Endothelial cell of umbilical vein (primary cell): ENCODE data around the gene HDAC4. TPM values are rescaled to one million over a fixed set of nuclear protein-coding genes. Genes with fewer than 3 reads are reported as not detected.

ENCODE experiments used
- BruUV-seq: library from RNA; stranded (reverse); fragments of 400-500 nt; replicated peaks from 2 replicates; lab custom pipeline; 2021; lab: Mats Ljungman, UMichigan
- CTCF ChIA-PET: fragments of 300-600, 350-600 bp; sonication (Branson Sonifier 250); formaldehyde crosslinking; loops from one replicate; lab custom pipeline; 2021; ENCODE audit warnings: antibody characterized with exemption, inconsistent platforms; lab: Charles Lee
- POLR2A ChIA-PET: fragments of 300-600, 350-600 bp; sonication (Branson Sonifier 250); formaldehyde crosslinking; loops from one replicate; lab custom pipeline; 2021; ENCODE audit warnings: antibody characterized with exemption, inconsistent platforms; lab: Charles Lee
- DNase-seq: peaks from one replicate; pipeline ENCODE4 v3.0.0-alpha.2; 2011; ENCODE audit warnings: low read depth, low spot score
- FAIRE-seq: peaks from 2 replicates; lab custom pipeline; 2011; peaks lifted over from hg19 to GRCh38; lab: Jason Lieb, UNC
- H2AFZ ChIP-seq: 2 replicates; pipeline ENCODE4 v1.6.0; 2012; ENCODE audit warnings: low read depth, low read length, control low read depth, inconsistent platforms
- H3K27ac ChIP-seq: 2 replicates; pipeline ENCODE4 v1.5.1; 2011; ENCODE audit warnings: low read depth, mild to moderate bottlenecking, control low read depth, low read length, moderate library complexity; ENCODE audit not compliant: insufficient read depth
- H3K27me3 ChIP-seq, 2 experiments: 2 replicates each; pipeline versions ENCODE4 v1.6.0 to v1.6.1; 2011; ENCODE audit warnings: low read length in 2 of 2, mixed read lengths in 1 of 2; ENCODE audit not compliant: control insufficient read depth in 2 of 2, insufficient read depth in 2 of 2
- H3K36me3 ChIP-seq, 2 experiments: 2 replicates in 1 of 2; 3 replicates in 1 of 2; pipeline ENCODE4 v1.5.1; 2011; ENCODE audit warnings: low read length in 2 of 2, mild to moderate bottlenecking in 1 of 2, moderate library complexity in 1 of 2; ENCODE audit not compliant: control insufficient read depth in 2 of 2, insufficient read depth in 2 of 2; ENCODE audit errors: extremely low read depth in 1 of 2
- H3K4me1 ChIP-seq: 3 replicates; pipeline ENCODE4 v1.5.1; 2011; ENCODE audit warnings: mild to moderate bottlenecking, low read length; ENCODE audit not compliant: control insufficient read depth, insufficient read depth; ENCODE audit errors: extremely low read depth
- H3K4me2 ChIP-seq: 2 replicates; pipeline ENCODE4 v1.6.1; 2011; ENCODE audit warnings: low read length, control low read depth, mixed read lengths; ENCODE audit not compliant: insufficient read depth
- H3K4me3 ChIP-seq, 3 experiments: fragments of 200-600 bp in 1 of 3; sonication (generic), shearing (Covaris generic) in 1 of 3; replicated peaks in 1 of 3; 2 replicates each; pipeline ENCODE4 v1.5.1; 2011 to 2016; ENCODE audit warnings: control low read depth in 3 of 3, low read length in 3 of 3, mild to moderate bottlenecking in 2 of 3, inconsistent platforms in 1 of 3, low read depth in 1 of 3, moderate library complexity in 1 of 3; ENCODE audit not compliant: insufficient read depth in 1 of 3
- H3K79me2 ChIP-seq: 2 replicates; pipeline ENCODE4 v1.6.0; 2012; ENCODE audit warnings: low read length, inconsistent platforms; ENCODE audit not compliant: control insufficient read depth, insufficient read depth
- H3K9ac ChIP-seq: replicated peaks from 2 replicates; pipeline ENCODE3; 2011; ENCODE audit warnings: low read length, control low read depth; ENCODE audit not compliant: insufficient read depth; ENCODE audit errors: extremely low read depth
- H3K9me1 ChIP-seq: replicated peaks from 3 replicates; pipeline ENCODE4 v1.6.0; 2011; ENCODE audit warnings: mild to moderate bottlenecking, low read length; ENCODE audit not compliant: control insufficient read depth, insufficient read depth; ENCODE audit errors: extremely low read depth
- H3K9me3 ChIP-seq: replicated peaks from 2 replicates; pipeline ENCODE4 v1.5.1; 2012; ENCODE audit warnings: low read length, inconsistent platforms; ENCODE audit not compliant: control insufficient read depth, insufficient read depth
- H4K20me1 ChIP-seq: replicated peaks from 2 replicates; pipeline ENCODE3; 2011; ENCODE audit warnings: mild to moderate bottlenecking, low read length; ENCODE audit not compliant: control insufficient read depth, insufficient read depth; ENCODE audit errors: extremely low read depth
- EZH2 ChIP-seq: IDR thresholded peaks from 2 replicates; pipeline ENCODE4 v1.6.1; 2012; ENCODE audit warnings: borderline replicate concordance, low read depth, mild to moderate bottlenecking, moderate library complexity, low read length, inconsistent platforms; ENCODE audit not compliant: severe bottlenecking
- FOS ChIP-seq: IDR thresholded peaks from 2 replicates; pipeline ENCODE4 v1.6.1; 2011; ENCODE audit warnings: mild to moderate bottlenecking, low read length, moderate library complexity, borderline replicate concordance; ENCODE audit not compliant: insufficient read depth
- GATA2 ChIP-seq: IDR thresholded peaks from 2 replicates; pipeline ENCODE4 v1.7.0; 2011; ENCODE audit warnings: low read depth, mild to moderate bottlenecking, moderate library complexity, mixed read lengths, low read length; ENCODE audit not compliant: insufficient read length, insufficient read depth
- JUN ChIP-seq: IDR thresholded peaks from 2 replicates; pipeline ENCODE4 v1.6.1; 2011; ENCODE audit warnings: borderline replicate concordance, low read depth; ENCODE audit not compliant: insufficient read length, insufficient read depth
- MYC ChIP-seq: IDR thresholded peaks from one replicate; pipeline ENCODE4 v1.6.1; 2011; ENCODE audit warnings: mild to moderate bottlenecking, low read depth, low read length
- POLR2A ChIP-seq: IDR thresholded peaks from 2 replicates; pipeline ENCODE4 v1.6.1; 2012; ENCODE audit warnings: low read depth, mild to moderate bottlenecking, control low read depth, low read length
- POLR2AphosphoS5 ChIP-seq: IDR thresholded peaks from 2 replicates; pipeline ENCODE4 v1.6.1; 2012; ENCODE audit warnings: low read depth, mild to moderate bottlenecking, control low read depth, low read length, moderate library complexity; ENCODE audit not compliant: insufficient read depth
- dilution Hi-C: fragments of 300-500 bp; cut with MboI; formaldehyde crosslinking; loops from one replicate; pipeline ENCODE4 v1.15.0; 2019; ENCODE audit warnings: low sequenced_read_pairs; ENCODE audit not compliant: extremely low pct_ligation_motif_present
- intact Hi-C: fragments of 100-400 bp; cut with micrococcal nuclease; formaldehyde crosslinking; loops from one replicate; pipeline ENCODE4 v1.10.0; 2022
- polyA plus RNA-seq, 4 experiments: library from polyadenylated mRNA; depleted of rRNA in 3 of 4; stranded (reverse) in 3 of 4; unstranded in 1 of 4; fragments of >200 nt; gene quantifications; 2 replicates each; pipeline versions ENCODE4 v1.2.1 to v1.2.3, GENCODE V29; 2011 to 2012; ENCODE audit warnings: missing spikeins in 1 of 4
- total RNA-seq: library from RNA; stranded (reverse); gene quantifications from 2 replicates; pipeline ENCODE4 v1.2.3, GENCODE V29; 2021
- TF ChIP-seq, protein P1 (sequence below): IDR thresholded peaks from 2 replicates; pipeline ENCODE4 v1.6.1; 2011; ENCODE audit not compliant: insufficient read depth, insufficient read length
- TF ChIP-seq, protein P2 (sequence below), 2 donors: IDR thresholded peaks; 1 replicate in 1 of 2; 2 replicates in 1 of 2; pipeline ENCODE4 v1.5.1; 2011; ENCODE audit warnings: low read length in 2 of 2, mild to moderate bottlenecking in 2 of 2, moderate library complexity in 2 of 2, control low read depth in 1 of 2, inconsistent platforms in 1 of 2, low read depth in 1 of 2; ENCODE audit not compliant: insufficient read depth in 1 of 2; ENCODE audit errors: extremely low read depth in 1 of 2

The HDAC4 gene
- total and polyA plus RNA-seq, 2 donors (not counting 3 experiments of a cell fraction or from before 2014, with no cell fraction given), result 13.4 to 33.0 TPM

DNA sequence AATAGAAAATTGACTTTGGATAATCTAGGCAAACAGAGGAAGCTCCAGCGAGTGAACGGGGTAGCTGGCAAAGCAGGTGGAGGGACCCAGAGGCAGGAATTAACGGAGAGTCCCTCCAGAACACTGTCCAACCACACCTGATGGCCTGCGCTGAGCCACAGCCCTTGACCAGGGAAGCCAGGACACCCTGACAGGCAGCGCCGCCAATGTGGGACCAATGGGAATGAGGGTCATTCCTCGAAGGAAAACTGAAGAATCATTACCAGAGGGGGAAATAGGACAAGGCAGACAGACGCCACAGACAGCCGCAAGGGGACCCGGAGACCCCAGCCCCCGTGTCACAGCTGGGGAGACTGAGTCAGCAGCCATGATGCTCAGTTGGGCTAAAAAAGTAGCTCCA, 40.8 kb downstream of the HDAC4 start:
- Histone ChIP-seq H3K79me2 (no peaks in the 10 kb centered on the region), H3K9me1 (no peaks in the 10 kb centered on the region), H3K4me1 (no peaks in the 10 kb centered on the region), H3K36me3 (no peaks in the 10 kb centered on the region), H4K20me1 (no peaks in the 10 kb centered on the region), H3K4me2 (no peak overlapping the region), H3K27me3 (no peaks in the 10 kb centered on the region), H3K4me3 (no peak overlapping the region), H3K27ac (no peak overlapping the region), H3K9me3 (no peaks in the 10 kb centered on the region), H3K9ac (no peak overlapping the region), H2AFZ (no peak overlapping the region)
- ChIA-PET POLR2A (no interaction called here), CTCF (no interaction called here)
- intact Hi-C loops (no loop called here), dilution Hi-C loops (no loop called here)
- TF ChIP-seq GATA2, result no peak
- no peak for TF ChIP-seq JUN
- no peak for TF ChIP-seq POLR2A
- TF ChIP-seq, protein P1, sequence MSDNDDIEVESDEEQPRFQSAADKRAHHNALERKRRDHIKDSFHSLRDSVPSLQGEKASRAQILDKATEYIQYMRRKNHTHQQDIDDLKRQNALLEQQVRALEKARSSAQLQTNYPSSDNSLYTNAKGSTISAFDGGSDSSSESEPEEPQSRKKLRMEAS, result no peak
- no peak for TF ChIP-seq FOS
- no TSS peak for BruUV-seq
- no peak for DNase-seq
- no peak for FAIRE-seq

DNA sequence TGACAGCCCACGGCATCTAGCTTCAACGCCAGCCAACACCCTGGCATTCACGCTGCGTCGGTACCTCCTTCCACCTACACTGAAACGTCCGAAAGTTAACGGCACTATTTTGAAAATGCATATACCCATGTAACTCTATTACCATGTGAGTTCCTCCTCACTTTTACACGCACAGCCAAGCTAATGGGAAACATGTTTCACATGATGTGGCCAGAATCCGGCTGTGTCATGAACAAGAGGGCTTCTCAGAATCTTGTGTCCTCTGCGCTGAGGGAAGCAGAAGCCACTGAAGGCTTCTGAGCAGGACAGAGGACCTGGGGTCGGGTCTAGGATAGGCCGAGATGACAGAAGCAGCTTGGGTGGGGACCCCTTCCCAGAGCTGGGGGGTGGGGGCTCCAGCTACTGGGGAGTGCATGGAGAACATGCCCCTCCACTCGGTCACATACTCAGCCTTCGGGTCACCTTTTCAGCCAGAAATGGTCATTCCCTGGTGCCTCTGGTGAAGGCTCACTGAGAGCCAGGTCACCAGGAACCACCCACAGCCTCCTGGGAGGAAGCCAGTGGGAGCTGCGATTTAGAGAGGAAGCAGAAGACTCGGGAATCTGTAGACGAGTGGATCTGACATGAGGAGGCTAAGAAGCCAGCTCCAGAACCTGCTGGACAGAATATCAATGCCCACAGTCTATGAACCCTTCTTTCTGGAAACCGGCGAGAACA, 41.5 kb downstream of the HDAC4 start:
- Histone ChIP-seq H3K79me2 (no peaks in the 10 kb centered on the region), H3K4me3 (no peak overlapping the region), H3K27me3 (no peaks in the 10 kb centered on the region), H3K9me3 (no peaks in the 10 kb centered on the region), H3K4me2 (no peak overlapping the region), H3K9ac (no peak overlapping the region), H2AFZ (no peak overlapping the region), H3K9me1 (no peaks in the 10 kb centered on the region), H4K20me1 (no peaks in the 10 kb centered on the region), H3K27ac (no peak overlapping the region), H3K36me3 (no peaks in the 10 kb centered on the region), H3K4me1 (no peaks in the 10 kb centered on the region)
- POLR2A ChIA-PET, result no interaction called here
- FAIRE-seq (no peak), DNase-seq (no peak)
- CTCF ChIA-PET, result no interaction called here
- no TSS peak for BruUV-seq
- dilution Hi-C loops, result no loop called here
- intact Hi-C loops, result no loop called here
- TF ChIP-seq, protein P1, result no peak
- TF ChIP-seq EZH2 (no peak), GATA2 (no peak), JUN (no peak), POLR2A (no peak), POLR2AphosphoS5 (no peak), MYC (no peak), FOS (no peak)
- TF ChIP-seq, protein P2, sequence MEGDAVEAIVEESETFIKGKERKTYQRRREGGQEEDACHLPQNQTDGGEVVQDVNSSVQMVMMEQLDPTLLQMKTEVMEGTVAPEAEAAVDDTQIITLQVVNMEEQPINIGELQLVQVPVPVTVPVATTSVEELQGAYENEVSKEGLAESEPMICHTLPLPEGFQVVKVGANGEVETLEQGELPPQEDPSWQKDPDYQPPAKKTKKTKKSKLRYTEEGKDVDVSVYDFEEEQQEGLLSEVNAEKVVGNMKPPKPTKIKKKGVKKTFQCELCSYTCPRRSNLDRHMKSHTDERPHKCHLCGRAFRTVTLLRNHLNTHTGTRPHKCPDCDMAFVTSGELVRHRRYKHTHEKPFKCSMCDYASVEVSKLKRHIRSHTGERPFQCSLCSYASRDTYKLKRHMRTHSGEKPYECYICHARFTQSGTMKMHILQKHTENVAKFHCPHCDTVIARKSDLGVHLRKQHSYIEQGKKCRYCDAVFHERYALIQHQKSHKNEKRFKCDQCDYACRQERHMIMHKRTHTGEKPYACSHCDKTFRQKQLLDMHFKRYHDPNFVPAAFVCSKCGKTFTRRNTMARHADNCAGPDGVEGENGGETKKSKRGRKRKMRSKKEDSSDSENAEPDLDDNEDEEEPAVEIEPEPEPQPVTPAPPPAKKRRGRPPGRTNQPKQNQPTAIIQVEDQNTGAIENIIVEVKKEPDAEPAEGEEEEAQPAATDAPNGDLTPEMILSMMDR (IDR thresholded peaks at IDR 0.05; ENCODE audit: extremely low read depth in 1 of 2, insufficient read depth in 1 of 2, low read depth in 1 of 2, low read length in 2 of 2), result no peak
